DLD1 (cell line): ENCODE measurements around the gene KCNQ5.

Experiments used
- in situ Hi-C: cut with HindIII; loops from 2 replicates; pipeline ENCODE4 v1.10.0; 2017; ENCODE audit warnings: low sequenced_read_pairs

KCNQ5 gene

GRCh38 chr6:73036689-73037088 lies 414.8 kb downstream of the KCNQ5 start:
- in situ Hi-C loops, result no loop called here

- in situ Hi-C loops, result no loop called here
Measured at GRCh38 chr6:73041051-73041450, 419.2 kb downstream of the KCNQ5 start.

GRCh38 chr6:73042892-73043291 lies 421.0 kb downstream of the KCNQ5 start:
- in situ Hi-C loops, result no loop called here

- in situ Hi-C loops, result no loop called here
Measured at GRCh38 chr6:73043446-73043845, 421.6 kb downstream of the KCNQ5 start.

GRCh38 chr6:73045609-73046008 lies 423.7 kb downstream of the KCNQ5 start:
- in situ Hi-C loops, result no loop called here

GRCh38 chr6:73047801-73048200 lies 425.9 kb downstream of the KCNQ5 start:
- in situ Hi-C loops, result no loop called here

- in situ Hi-C loops, result no loop called here
Measured at GRCh38 chr6:73049971-73050594, 428.2 kb downstream of the KCNQ5 start.

GRCh38 chr6:73050706-73051105 lies 428.8 kb downstream of the KCNQ5 start:
- in situ Hi-C loops, result no loop called here

- in situ Hi-C loops, result no loop called here
Measured at GRCh38 chr6:73051147-73051546, 429.3 kb downstream of the KCNQ5 start.

- in situ Hi-C loops, result no loop called here
Measured at GRCh38 chr6:73054958-73055357, 433.1 kb downstream of the KCNQ5 start.

GRCh38 chr6:73058736-73059135 lies 436.9 kb downstream of the KCNQ5 start:
- in situ Hi-C loops, result no loop called here

GRCh38 chr6:73062130-73062529 lies 440.3 kb downstream of the KCNQ5 start:
- in situ Hi-C loops, result loop anchor here (5.0 kb wide), 1 partner anchor 65 kb away; no protein-coding TSS in a partner anchor

GRCh38 chr6:73062837-73063236 lies 441.0 kb downstream of the KCNQ5 start:
- in situ Hi-C loops, result loop anchor here (5.0 kb wide), 1 partner anchor 64 kb away; no protein-coding TSS in a partner anchor

GRCh38 chr6:73064266-73064665 lies 442.4 kb downstream of the KCNQ5 start:
- in situ Hi-C loops, result loop anchor here (5.0 kb wide), 1 partner anchor 63 kb away; no protein-coding TSS in a partner anchor

- in situ Hi-C loops, result no loop called here
Measured at GRCh38 chr6:73073238-73073637, 451.4 kb downstream of the KCNQ5 start.

- in situ Hi-C loops, result no loop called here
Measured at GRCh38 chr6:73074175-73074574, 452.3 kb downstream of the KCNQ5 start.

GRCh38 chr6:73076211-73076954 lies 454.5 kb downstream of the KCNQ5 start:
- in situ Hi-C loops, result no loop called here

GRCh38 chr6:73078333-73078862 lies 456.5 kb downstream of the KCNQ5 start:
- in situ Hi-C loops, result no loop called here

- in situ Hi-C loops, result no loop called here
Measured at GRCh38 chr6:73078908-73079610, 457.2 kb downstream of the KCNQ5 start.

- in situ Hi-C loops, result no loop called here
Measured at GRCh38 chr6:73079611-73079955, 457.7 kb downstream of the KCNQ5 start.

GRCh38 chr6:73079978-73080377 lies 458.1 kb downstream of the KCNQ5 start:
- in situ Hi-C loops, result no loop called here

- in situ Hi-C loops, result no loop called here
Measured at GRCh38 chr6:73081955-73082354, 460.1 kb downstream of the KCNQ5 start.
